AG20443 (cell line): ENCODE results near the gene ITPR2.

Experiments used
- DNase-seq: peaks from one replicate; pipeline ENCODE4 v3.0.0; 2012; ENCODE audit warnings: low spot score, mixed read lengths

Gene ITPR2

DNA sequence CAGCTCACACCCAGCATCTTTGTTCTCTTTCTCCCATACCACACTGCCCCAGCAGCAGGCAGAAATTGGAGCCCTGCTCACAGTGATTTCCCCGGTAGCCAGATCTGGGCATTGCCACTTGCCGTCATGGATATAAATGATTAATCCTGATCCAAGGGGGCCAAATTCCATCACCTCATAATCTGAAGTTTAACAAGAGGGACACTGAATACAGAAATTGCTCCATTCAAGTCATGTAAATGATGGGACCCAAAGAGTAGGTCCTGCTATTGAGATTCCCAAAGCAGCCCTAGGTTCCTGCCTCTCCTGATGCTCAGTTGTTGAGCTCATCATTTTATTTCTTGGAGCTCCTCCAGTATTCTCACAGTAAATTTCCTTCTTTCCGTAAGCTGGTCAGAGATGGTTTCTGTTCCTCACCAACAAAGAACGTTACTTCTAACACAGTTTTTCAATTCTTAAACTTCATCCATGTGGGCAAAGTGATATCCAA lies 11.7 kb downstream of the ITPR2 start:
- no peak for DNase-seq

- DNase-seq, result no peak
These were observed 14.4 kb downstream of the ITPR2 start for GRCh38 chr12:26818636-26819035.

GRCh38 chr12:26818201-26818600 lies 14.8 kb downstream of the ITPR2 start:
- no peak for DNase-seq

DNA sequence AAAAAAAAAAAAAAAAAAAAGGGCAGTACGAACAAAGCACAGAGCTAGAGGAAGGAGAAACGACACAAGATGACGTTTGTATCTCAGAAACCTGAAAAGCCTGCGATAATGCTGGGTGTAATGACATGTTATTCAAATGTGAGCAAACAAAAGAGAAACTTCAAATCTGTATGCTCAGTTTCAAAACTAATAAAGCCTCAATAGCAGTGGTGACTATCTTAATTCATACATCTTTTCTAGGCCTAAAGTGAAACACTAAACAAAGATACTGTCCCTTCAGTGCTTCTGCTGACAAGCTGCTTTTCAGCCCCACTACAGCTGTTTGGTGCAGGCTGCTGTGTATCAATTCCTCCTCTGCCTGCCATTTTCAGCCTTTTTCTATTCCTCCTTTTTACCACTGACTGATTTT lies 15.8 kb downstream of the ITPR2 start:
- DNase-seq, result no peak

DNA sequence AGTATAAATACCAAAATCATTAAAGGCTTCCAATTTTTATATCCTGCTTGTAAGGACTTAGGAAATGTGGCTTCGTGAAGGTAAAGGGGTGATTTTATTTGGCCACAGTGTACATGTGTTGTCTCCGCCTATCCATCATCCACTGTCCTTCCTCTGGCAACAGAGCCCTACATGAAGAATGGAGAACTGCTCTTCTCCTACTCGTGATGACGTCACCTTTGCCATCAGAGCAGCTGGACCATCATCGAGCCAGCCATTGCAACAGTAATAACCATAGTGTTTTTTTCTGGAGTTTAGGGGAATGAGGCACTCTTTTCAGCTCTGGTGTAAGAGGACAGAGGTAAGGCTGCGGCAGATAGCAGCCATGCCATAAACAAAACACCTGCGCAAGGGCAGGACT lies 19.2 kb downstream of the ITPR2 start:
- DNase-seq, result no peak

DNA sequence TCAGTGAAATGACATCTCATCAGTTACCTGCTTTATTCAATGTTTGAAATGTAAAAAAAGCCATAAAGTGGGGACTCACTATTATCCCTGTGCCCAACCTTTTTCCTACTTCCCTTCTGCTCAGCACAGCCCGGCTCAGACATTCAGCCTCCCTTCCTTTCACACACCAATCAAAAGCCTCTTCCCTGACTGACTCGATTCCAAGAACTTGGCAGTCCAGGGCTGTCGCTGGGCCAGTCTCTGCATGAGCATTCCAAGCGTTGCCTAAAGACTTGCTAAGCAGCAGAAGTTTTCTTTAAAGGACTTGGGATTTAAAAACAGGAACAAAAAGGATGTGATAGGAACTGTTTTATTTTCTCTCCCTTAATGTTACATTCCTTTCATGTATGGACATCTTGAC lies 22.7 kb downstream of the ITPR2 start:
- peak; percentile 82 for DNase-seq

DNA sequence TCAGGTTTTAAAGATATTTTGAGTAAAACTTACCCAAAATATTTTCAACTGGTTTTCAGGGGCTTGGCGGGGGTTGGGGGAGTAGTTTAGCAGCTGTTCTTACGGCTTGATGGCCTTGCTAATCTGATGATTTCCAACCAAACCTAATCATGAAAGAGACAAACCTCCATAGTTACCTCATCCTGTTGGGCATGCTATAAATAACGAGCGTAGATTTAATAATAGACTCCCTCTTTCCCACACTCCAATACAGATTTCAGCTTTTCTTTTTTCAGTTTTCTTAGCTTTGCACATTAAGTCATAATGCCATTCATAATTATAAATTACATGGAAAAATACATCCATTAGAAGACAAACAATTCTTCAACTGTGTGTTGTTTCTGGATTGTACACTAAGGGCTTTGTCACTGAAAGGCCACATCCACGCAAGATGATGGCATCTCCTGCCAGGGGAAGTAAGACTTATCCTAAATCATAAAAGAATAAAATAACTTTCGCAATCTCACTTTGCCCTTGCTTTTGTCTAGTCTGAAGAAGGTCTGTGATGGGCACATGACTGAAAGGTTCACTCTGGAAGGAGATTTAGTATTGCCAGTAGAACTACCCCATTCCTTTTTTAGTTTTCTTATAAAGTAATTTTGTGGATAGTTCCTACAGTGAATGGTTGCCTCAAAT lies 23.2 kb downstream of the ITPR2 start:
- DNase-seq, result no peak

- no peak for DNase-seq
These were observed 24.1 kb downstream of the ITPR2 start for GRCh38 chr12:26808766-26809476.

DNA sequence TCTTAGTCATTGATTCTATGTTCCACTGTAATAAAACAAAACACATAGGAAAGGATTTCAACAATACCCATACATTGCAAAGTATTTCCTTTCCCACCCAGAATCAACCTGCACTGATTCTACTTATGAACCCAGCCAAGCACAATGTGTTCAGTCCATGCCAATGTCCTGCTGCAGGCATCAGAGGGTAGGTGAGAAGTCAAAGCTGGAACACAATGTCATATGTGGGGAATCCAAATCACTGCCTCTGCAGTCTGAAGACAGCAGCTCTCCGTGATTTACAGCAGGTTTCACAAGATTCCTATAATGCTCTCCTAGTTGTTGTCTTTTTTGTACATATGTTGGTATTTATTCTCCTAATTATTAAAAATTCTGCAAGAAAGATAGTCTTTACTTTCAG lies 25.7 kb downstream of the ITPR2 start:
- no peak for DNase-seq

DNA sequence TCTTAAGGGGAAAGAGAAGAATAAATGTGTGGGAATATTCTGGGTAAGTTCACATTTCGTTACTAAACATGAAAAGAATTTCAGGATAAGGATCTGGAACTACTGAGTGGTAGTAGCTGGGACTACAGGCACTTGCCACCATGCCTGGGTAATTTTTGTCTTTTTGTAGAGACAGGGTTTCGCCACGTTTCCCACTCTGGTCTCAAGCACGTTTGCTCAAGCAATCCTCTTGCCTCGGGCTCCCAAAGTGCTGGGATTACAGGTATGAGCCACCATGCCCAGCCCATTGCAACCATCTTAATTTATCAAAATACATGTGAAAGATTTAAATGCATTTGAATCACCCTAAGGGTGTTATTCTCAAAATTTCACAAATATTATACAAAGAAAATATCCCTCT lies 26.4 kb downstream of the ITPR2 start:
- no peak for DNase-seq

- no peak for DNase-seq
These were observed 27.5 kb downstream of the ITPR2 start for GRCh38 chr12:26805401-26805971.

DNA sequence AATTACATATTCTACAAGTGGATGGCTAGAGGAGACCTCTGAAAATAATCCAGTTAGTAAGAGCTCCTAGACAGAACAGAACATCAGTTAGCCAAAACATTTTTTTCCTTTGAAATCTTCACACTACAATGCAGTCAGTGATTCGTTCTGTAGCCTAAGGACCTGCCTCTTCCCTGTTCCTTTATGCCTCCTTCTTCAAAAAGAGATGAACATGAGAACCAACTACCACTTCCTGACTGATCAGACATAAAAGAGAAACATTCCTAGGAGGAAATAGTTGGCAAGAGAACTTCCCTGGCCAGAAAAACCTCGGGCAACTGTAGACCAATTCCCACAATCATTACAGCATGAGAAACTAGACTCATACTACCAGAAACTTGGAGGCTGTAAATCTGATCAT lies 29.4 kb downstream of the ITPR2 start:
- peak; percentile 57 for DNase-seq

- no peak for DNase-seq
These were observed 31.5 kb downstream of the ITPR2 start for GRCh38 chr12:26801486-26801885.

DNA sequence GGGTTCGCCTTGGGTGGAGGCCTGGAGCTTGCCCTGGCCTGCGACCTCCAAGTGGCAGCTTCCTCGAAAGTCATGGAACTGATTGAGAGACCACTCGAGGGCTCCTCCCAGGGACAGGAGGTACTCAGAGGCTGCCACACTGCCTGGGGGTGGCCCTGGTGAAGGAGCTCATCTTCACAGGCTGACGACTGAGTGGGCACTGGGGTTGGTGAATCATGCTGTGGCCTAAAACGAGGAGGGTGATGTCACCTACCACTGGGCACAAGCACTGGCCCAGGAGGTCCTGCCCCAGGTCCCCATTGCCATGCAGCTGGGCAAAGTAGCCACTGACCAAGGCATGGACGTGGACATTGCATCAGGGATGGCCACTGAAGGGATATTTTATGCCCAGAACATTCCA lies 32.1 kb downstream of the ITPR2 start:
- no peak for DNase-seq

- no peak for DNase-seq
These were observed 32.6 kb downstream of the ITPR2 start for GRCh38 chr12:26800347-26800746.

DNA sequence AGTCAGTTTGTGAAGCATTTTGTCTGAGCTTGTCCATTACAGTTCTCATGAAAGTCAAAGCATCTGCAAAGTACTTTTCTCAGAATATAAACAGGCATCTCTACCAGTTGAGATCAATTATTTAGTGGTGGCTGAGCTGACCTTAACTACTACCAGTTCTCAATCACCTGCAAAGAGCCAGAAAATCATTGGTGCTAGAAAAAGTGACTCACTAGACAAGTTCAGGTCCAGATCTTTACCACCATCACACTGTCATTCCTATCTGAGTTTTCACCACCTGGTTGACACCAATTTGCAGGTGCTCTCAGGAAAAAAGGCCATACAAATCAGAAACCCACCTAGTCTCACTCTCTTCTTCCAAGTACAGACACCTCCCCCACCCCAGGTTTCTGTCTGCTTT lies 33.3 kb downstream of the ITPR2 start:
- no peak for DNase-seq

GRCh38 chr12:26798640-26799039 lies 34.4 kb downstream of the ITPR2 start:
- DNase-seq, result no peak

DNA sequence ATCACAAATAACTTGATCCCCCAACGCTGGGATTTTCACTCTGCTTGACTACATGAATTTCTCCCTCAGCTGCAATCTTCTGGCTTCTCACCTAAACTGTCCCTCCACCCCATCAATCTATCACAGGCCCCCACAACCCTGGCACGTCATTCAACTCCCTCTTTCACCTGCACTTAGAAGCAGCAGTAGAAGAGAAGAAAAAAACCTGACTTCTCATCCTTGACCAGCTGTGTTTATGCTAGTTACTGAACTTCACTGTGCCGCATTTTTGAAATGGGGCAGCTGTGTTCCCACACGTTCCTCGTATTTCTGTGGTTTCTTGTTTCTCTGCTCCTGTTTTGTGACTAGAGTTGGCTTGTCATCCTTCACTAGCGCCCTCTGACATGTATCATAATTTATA lies 35.0 kb downstream of the ITPR2 start:
- peak; percentile 39 for DNase-seq

- no peak for DNase-seq
These were observed 37.1 kb downstream of the ITPR2 start for GRCh38 chr12:26795910-26796309.

DNA sequence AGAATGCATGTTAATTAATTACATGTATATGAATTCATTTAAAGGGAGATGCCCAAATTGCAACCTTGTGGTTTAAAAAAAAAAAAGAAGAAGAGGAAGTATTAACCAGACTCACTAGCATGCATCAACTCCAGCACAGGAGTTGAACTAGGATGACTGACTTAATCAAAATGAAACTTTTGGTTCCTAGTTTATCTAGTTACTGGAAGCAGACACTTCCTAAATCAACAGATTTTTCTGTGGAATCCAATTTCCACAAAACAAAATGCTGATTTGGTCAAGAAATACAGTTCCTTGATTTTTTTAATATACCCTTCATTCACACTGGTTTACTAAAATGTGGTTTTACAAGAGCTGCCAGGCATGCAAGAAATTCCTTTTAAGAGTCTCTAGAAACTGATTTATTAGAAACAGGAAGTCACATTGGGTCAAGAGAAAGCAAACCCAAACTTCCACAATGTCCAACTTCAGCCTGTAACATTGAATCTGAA lies 41.6 kb downstream of the ITPR2 start:
- no peak for DNase-seq

DNA sequence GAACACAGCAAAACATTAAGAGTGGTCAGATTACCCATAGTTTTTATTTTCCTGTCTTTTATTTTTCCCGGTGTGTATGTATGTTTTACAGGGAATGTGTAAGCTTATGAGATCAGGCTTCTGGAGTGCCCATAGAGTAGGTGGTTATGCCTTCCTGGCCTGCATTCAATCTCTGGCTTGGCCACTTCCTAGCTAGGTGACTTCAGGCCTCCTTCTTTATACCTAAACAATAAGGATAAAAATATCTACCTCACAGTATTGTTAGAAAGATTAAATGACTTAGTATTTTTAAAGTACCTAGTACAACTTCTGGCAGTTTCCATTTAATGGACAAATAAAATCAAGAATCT lies 42.4 kb downstream of the ITPR2 start:
- DNase-seq, result no peak

DNA sequence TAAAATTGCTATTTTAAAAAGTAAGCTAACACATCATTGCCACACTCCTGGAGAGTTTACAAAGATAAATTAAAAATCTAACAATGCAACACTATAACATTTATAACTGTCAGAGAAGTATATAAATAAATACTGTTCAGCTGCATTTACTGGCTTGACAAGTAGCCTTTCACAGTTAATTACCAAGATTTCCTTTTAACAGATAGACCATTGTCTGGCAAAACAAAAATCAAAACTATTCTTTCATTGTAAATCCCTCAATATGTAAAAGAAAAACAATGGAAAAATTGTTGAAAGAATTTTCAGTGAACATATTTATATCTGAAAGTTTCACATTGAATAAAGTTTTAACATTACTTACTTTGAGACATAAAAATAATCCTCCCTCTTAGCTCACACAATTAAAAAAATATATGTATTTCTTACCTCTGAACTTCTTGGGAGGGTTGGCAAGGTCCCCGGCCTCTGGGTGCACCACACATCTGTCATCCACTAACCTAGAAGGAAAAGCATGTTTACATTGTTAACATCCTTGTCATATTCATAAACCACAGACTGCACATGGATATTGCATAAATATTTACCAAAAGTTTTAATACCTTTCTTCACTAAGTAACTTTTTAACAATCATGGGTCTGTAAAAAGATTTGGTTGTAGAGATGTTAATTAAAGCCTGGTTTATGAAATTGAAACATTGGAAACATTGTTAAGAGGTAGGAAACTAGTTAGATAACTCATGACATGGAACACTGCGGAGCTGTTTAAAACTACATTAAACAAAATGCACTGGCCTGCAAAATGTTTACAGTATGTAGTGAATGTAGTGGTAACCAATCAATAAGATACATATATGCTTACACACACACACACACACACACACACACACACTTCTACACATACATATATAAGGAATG lies 43.0 kb downstream of the ITPR2 start:
- peak; percentile 56 for DNase-seq
